Keratinocyte (primary cell): Measurements from ENCODE around the gene MRTFA.

Experiments used
- CTCF ChIP-seq, 3 experiments: IDR thresholded peaks in 1 of 3; conservative IDR thresholded peaks in 1 of 3; optimal IDR thresholded peaks in 1 of 3; 2 replicates in 2 of 3; 3 replicates in 1 of 3; pipeline versions ENCODE3 to v1.5.1; 2011; ENCODE audit warnings: low read length in 3 of 3, mild to moderate bottlenecking in 3 of 3, moderate library complexity in 2 of 3, control low read depth in 1 of 3, inconsistent platforms in 1 of 3; ENCODE audit not compliant: insufficient read depth in 2 of 3; ENCODE audit errors: extremely low read depth in 1 of 3
- EZH2 ChIP-seq: IDR thresholded peaks from one replicate; pipeline ENCODE4 v1.6.1; 2012; ENCODE audit warnings: inconsistent platforms, mild to moderate bottlenecking, low read length, moderate library complexity

GRCh38 chr22:40553014-40553554 is 83.4 kb downstream of the MRTFA start:
- no peak for TF ChIP-seq EZH2
- TF ChIP-seq CTCF (optimal IDR thresholded peaks at IDR 0.05 in 1 of 3, IDR thresholded peaks at IDR 0.05 in 1 of 3, conservative IDR thresholded peaks at IDR 0.05 in 1 of 3; ENCODE audit: extremely low read depth in 1 of 3, insufficient read depth in 2 of 3, low read length in 3 of 3), result no peak
